A549 (cell line): ENCODE data around the gene TREX2.

Source experiments
- MAFK ChIP-seq: fragments of 450-650 bp; IDR thresholded peaks from 2 replicates; pipeline ENCODE4 v1.6.1; 2014; ENCODE audit not compliant: partially characterized antibody
- POLR2A ChIP-seq: IDR thresholded peaks from 2 replicates; pipeline ENCODE4 v1.6.1; 2012; ENCODE audit warnings: mild to moderate bottlenecking, low read length
- RAD21 ChIP-seq, 2 experiments: fragments of >200 bp in 1 of 2; sonication (Bioruptor Twin) in 1 of 2; formaldehyde crosslinking in 1 of 2; IDR thresholded peaks in 1 of 2; conservative IDR thresholded peaks in 1 of 2; 2 replicates in 1 of 2; 3 replicates in 1 of 2; pipeline ENCODE4 v1.6.1; 2012 to 2018; ENCODE audit warnings: inconsistent platforms in 1 of 2
- TF ChIP-seq, protein P1 (sequence below): fragments of >200 bp; sonication (Bioruptor Twin); formaldehyde crosslinking; IDR thresholded peaks from 3 replicates; pipeline ENCODE4 v1.5.1; 2016

DNA sequence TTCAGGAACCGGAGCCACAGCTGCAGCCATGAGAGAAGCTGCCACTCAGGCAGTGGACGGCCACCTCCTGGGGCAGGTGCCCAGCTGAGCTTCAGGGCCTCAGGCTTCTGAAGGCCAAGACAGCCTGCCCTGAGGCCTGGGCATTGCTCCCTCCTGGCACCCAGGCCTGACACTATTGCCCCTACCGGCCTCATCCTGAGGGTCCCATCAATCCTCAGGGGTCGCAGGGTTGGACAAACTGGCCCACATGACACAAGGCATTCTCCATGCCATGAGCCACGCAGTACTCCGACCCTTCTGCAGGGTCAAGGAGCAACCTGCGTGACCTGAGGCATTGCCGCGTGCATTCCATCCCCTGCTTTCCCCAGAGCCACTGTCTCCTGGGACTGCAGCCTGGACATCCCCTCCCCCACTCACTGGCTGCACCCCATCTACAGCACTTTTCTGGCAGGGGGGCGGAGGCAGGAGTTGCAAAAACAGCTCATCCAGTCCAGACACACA lies 37.6 kb downstream of the TREX2 start:
- TF ChIP-seq RAD21 (conservative IDR thresholded peaks at IDR 0.05 in 1 of 2, IDR thresholded peaks at IDR 0.05 in 1 of 2) (no peak), MAFK (no peak), POLR2A (no peak)
- TF ChIP-seq, protein P1, sequence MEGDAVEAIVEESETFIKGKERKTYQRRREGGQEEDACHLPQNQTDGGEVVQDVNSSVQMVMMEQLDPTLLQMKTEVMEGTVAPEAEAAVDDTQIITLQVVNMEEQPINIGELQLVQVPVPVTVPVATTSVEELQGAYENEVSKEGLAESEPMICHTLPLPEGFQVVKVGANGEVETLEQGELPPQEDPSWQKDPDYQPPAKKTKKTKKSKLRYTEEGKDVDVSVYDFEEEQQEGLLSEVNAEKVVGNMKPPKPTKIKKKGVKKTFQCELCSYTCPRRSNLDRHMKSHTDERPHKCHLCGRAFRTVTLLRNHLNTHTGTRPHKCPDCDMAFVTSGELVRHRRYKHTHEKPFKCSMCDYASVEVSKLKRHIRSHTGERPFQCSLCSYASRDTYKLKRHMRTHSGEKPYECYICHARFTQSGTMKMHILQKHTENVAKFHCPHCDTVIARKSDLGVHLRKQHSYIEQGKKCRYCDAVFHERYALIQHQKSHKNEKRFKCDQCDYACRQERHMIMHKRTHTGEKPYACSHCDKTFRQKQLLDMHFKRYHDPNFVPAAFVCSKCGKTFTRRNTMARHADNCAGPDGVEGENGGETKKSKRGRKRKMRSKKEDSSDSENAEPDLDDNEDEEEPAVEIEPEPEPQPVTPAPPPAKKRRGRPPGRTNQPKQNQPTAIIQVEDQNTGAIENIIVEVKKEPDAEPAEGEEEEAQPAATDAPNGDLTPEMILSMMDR: no peak
